GF-D8 (cell line): ENCODE results near the gene USP34.
"Not testable (repeated sequence)": the region's sequence is repeated elsewhere in the genome, so short reads cannot be mapped to it uniquely, and the experiment has no call there.

Experiments
- DNase-seq: peaks from one replicate; lab custom pipeline; 2025; lab: John Stamatoyannopoulos, UW

Gene USP34

DNA sequence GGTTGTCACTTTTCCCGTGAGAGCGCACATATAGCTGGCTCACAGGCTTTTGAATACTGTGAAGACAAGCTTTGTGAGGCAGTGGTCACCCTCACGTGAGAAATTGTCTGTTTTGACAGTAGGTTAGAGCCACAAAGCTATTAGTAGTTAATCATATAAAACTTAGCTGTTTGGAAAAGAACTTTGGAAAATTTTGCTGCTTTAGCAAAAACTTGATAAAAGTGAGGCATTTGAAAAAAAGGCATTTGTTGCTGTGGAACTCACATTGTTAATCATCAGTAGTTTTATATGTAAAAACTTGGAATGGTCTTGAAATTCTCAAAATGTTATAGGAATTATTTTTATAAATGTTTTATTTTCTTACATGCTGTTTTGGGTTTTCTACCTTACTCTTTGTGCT is 286.6 kb downstream of the USP34 start:
- DNase-seq = no peak

DNA sequence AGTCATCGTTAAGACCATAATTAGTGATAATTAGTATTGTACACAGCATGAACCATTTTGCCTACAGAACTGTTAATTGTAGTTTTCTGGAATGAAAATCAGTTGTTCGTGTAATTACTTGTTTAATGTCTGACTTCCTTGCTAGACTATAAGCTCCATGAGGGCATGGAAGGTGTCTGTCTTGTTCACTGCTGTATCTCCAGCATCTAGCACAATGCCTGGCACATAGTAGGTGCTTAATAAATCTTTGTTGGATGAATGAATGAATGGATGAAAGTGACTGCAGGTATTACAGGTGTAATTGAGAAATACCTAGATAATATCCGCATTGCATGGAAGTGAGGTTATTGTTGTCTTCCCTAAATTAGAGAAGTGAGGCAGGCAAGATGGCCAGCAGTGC is 287.1 kb downstream of the USP34 start:
- no peak for DNase-seq

DNA sequence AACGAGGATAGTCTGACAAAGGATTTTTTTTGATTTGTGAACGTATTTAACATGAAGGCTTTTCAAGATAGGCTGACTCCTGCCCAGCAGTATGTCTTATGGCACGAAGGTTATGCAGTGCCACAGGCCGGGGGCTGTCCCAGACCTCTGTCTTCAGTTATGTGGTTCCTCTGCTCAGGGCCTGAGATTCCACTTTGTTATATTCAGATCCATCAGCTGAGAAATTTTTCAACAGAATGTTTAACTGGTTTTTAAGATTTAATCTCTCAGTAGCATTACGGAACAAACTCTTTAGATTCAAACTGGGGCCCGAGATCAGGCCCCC is 288.9 kb downstream of the USP34 start:
- DNase-seq = no peak

- no peak for DNase-seq
These were observed 289.4 kb downstream of the USP34 start for GRCh38 chr2:61181382-61182058.

DNA sequence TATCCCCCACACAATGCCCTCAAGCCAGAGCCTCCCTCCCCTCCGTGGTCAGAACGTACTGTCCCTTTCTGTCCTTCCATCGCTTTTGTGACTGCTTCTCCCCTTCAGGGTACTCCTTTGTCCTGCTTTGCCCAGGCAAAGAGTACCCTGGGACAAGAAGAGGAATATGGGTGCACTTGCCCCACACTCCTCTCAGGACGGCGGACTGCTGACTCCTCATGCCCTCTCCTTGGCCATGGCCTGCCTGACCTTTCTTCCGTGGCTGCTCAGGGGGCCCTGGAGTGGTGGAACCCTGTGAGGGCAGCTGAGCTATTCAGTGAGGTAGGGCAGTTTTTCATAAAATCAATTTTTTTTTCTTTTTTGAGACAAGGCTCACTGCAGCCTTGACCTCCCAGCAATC is 290.2 kb downstream of the USP34 start:
- no peak for DNase-seq

DNA sequence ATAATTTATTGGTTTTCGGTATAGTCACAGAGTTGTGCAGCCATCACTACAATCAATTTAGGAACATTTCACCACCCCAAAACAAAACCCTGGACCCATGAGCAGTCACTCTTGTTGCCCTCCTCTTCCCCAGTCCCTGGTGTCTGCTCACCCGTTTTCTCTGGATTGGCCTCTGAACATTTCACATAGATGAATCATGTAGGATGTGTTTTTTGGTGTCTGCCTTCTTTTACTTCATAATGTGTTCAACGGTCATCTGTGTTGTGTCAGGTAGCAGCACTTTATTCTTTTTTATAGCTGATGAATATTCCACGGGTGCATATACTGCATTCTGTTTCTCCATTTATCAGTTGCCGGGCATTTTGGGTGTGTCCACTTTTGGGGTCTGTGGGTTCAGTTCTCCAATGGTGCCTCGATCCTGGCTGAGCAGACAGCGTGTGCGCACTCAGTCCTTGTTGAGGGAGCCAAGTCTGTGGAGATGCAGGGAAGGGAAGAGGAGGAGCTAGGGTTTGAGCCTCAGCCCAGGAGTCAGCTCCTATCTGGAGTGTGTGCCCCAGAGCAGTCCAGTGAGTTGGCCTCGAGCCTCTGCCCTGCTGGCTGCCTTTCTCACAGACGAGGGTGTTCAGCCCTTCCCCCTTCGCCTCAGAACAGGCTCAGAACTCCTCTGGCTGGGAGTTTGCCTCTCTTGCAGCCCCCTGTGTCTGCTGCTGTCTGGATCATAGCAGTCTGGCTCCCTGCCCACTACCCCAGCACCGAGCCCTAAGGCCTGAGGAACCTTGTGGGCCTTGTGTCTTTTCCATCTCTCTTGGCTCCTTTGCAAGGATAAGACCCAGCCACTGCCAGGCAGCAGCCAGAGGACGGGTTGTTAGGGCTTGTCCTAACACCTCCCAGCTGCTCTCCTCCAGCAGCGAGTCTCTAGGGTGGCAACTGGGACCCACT is 290.9 kb downstream of the USP34 start:
- DNase-seq = no peak

GRCh38 chr2:61178603-61179545 is 292.0 kb downstream of the USP34 start:
- no peak for DNase-seq

DNA sequence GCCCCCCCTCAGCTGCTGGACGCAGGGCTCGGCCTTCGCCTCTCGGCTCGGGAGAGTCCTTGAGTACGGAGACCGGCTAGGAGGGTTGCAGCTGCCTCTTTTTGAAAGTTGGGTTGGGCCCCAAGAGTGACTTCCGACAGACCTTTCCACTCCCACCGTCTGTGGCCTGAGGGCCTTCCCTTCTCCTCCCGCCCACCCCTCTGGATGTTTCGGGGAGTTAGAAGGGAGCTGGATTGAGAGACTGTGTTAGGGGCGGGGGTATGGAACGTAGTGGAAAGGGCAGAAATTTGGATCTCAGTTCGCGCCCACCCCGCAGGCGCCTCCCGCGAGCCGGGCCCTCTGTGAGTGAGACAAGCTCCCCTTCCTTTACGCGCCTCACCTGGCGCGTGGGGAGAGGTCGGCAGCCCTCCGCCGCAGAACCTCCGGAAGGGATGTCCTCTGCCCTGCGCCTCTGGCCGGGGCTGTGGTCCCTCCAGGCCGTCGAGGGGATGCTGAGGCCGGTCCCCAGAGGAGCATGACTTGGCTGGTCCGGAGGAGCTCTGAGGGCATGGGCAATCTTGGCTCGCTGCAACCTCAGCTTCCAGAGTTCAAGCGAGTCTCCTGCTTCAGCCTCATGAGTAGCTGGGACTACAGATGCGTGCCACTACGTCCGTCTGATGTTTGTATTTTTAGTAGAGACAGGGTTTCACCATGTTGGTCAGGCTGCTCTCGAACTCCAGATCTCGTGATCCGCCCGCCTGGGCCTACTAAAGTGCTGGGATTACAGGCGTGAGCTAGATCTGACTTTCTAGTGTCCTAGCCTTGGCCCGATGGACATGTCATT is 292.9 kb downstream of the USP34 start:
- DNase-seq = no peak

DNA sequence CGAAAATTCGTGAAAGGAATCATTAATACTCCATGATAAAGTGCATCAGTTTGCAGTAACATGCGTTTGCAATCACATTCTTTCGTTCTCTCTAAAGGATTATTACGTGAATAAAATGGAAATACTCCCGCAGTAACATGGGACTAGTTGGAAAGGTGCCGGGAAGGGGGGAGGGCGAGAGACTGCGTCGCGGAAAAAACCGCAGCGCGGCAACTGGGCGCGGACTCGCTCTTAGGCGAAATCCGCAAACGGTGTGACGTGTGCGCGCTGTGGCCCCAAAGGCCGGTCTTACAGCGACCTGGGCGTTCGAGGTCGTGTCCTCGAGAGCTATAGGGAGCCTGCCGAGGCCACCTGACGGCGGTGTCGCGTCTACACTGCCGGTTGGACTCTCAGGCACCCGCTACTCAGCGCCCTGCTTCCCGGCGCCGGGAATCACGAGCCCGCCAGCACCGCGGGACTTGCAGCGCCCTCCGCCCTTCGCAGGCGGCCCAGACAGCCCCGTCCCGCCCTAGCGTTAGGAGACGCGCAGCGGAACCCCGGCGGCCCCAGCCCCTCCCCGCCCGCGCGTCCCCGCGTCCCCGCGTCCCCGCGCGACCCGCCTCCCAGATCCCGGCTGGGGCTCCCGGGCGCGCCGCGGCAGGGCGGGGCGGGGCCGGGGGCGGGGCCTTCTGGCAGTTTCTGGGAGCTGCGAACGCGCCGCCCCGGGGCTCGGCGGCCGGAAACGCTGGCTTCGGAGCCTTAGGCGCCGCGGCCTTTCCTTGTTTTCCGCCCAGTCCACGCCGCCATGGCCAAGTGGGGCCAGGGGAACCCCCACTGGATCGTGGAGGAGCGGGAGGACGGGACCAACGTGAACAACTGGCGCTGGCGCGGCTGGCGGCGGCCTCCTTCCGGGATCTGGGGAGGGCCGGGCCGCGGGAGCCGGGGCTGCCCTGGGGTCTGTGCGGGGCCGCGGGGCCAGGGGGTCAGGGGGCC is 293.8 kb downstream of the USP34 start:
- DNase-seq = peak; percentile 83

DNA sequence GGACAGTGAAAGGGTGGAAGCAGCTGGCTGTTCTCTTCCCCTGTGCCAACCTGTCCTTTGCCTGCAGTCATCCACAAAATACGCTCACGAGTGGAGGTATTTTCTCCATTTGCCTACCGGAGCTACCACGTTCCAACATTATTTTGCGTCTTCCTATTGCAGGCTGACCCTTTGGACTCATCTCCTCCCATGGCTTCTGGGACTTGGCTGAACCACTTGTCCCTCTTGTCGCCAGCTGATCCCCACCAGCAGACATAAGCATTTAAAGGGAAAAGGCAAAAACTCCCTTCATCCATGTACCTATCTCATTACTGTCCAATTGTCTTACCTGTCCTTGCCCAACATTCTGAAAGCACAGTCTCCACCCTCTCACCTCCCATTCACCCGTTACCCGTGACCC is 295.9 kb downstream of the USP34 start:
- DNase-seq = no peak

- DNase-seq = no peak
These were observed 297.8 kb downstream of the USP34 start for GRCh38 chr2:61173116-61173515.

DNA sequence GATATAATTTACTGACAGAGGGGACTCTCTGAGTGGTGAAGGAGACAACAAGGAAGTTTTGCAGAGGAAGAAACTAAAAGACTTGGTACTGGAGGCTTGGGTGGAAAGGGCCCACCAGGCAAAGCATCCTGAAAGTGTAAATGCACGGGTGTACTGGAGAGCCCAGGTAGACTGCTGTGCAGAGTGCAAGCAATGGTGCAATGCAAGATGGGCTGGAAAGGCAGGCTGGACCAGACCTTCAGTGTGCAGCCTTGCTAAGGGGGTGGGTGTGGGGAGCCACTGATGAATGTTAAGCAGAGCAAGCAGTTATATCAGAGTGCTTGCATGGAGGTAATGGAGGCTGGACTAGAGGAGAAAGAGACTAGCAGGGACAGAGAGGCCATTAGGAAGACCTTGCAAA is 298.2 kb downstream of the USP34 start:
- DNase-seq = no peak

GRCh38 chr2:61167579-61167978 is 303.3 kb downstream of the USP34 start:
- DNase-seq = no peak

DNA sequence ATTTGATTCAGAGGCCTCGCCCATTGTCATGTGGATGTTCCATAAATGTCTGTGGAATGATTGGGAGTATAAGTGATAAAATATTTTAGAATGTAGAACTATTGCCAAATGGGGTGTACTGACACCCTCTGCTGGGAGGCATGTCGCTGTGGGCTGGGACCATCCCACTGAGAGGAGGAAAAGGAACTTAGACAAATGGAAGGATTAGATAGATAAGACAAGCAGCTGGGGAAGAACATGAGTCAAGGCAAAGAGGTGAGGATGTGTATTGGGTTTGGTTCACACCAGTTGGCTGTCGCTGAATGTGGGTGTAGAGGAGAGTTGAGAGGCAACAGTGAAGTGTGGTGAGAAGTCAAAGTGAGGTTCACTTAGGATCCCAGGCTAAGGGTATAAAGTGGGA is 304.9 kb downstream of the USP34 start:
- no peak for DNase-seq

- DNase-seq = not testable (repeated sequence)
These were observed 305.8 kb downstream of the USP34 start for GRCh38 chr2:61165082-61165481.

DNA sequence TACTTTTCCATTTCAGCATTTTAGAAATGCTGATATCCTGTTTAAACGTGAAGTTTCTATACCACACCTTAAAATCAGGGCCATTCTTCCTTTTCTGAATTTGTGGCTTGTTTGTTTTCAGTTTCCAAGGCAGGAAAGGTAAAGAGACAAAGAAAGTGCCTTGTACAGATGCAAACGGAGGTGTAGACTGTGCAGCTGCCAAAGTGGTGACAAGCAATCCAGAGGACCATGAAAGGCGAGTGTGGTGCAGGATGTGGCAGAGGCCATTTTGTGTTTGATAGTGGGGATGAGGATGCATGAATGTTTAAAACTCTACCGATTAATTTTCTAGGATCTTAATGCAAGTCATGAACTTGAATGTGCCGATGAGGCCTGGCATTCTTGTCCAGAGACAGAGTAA is 308.2 kb downstream of the USP34 start:
- no peak for DNase-seq

DNA sequence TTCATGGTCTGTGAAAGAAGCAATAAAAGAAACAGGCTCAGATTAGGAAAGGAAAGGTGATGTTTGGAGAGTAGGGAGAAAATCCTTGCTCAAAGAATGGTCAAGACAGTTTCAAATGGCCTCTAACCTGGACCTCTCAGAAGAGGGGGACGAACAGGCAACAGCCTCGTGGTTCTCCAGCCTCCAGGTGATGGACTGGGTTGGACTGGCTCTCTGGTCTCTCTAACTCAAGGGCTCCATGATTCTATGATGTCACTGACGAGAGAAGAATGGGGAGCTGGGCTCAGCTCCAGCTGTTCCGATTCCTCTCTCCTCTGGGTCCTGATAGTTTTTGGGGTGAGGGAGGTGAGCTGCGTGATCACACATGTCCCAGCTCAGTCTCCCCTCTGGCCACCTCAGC is 309.0 kb downstream of the USP34 start, which contains the start of gene C2orf74:
Gene C2orf74, plus strand, starts transcription at position 301 of the 400 bp plus-strand sequence. CDS start 327 bp downstream, outside the sequence.
- no peak for DNase-seq

DNA sequence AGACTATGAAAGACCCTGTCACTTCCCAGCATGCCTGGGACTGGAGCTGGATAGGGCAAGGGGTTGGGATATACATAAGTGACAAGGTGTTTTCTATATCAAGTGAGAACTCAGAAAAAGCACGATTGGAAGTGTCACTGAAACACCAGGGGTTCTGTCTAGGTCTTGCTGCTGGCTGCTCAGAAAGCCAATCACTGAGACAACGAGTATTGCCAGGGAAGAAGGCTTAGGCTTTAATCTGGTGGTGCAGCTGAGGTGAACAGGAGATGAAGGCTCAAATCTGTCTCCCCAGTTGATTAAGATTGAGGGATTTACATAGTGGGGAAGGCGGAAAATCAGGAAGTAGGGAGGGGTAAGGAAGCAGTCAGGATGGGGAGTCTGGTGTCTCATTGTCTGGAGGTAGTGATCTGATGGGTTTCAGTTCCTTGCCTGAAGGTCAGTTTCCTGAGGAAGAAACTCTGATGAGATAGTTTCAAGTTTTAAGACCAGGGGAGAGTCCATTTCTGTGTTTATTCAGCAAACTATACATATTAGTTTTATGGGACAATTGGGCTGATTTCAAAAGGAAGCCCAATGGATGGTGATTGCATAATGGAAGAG is 312.4 kb downstream of the USP34 start:
- DNase-seq = no peak

GRCh38 chr2:61157371-61158003 is 313.4 kb downstream of the USP34 start:
- no peak for DNase-seq
